Liver (tissue), 9 donors: ENCODE measurements around the gene DDX21. TPM values are rescaled to one million over a fixed set of nuclear protein-coding genes. Genes with fewer than 3 reads are reported as not detected.

ENCODE experiments used
- DNase-seq: peaks from one replicate; pipeline ENCODE4 v3.0.0-alpha.2; 2017; ENCODE audit warnings: low spot score
- H3K27ac ChIP-seq, 2 donors: one replicate each; pipeline ENCODE4 v1.7.0; 2013; ENCODE audit warnings: inconsistent platforms in 2 of 2, low read length in 2 of 2, control low read depth in 1 of 2, low read depth in 1 of 2, mild to moderate bottlenecking in 1 of 2
- H3K27me3 ChIP-seq, 4 donors: one replicate each; pipeline versions ENCODE4 v1.6.1 to v1.7.0; 2013; ENCODE audit warnings: low read length in 3 of 4, inconsistent platforms in 1 of 4, mild to moderate bottlenecking in 1 of 4, moderate library complexity in 1 of 4; ENCODE audit not compliant: control insufficient read depth in 4 of 4, insufficient read depth in 4 of 4
- H3K36me3 ChIP-seq, 4 donors: one replicate each; pipeline versions ENCODE4 v1.6.1 to v1.7.0; 2013; ENCODE audit warnings: low read length in 3 of 4, mild to moderate bottlenecking in 3 of 4, low read depth in 1 of 4, moderate library complexity in 1 of 4; ENCODE audit not compliant: control insufficient read depth in 4 of 4, insufficient read depth in 3 of 4
- H3K4me1 ChIP-seq, 4 donors: one replicate each; pipeline versions ENCODE4 v1.6.1 to v1.7.0; 2013; ENCODE audit warnings: low read length in 3 of 4, mild to moderate bottlenecking in 3 of 4, moderate library complexity in 1 of 4; ENCODE audit not compliant: control insufficient read depth in 4 of 4, insufficient read depth in 4 of 4
- H3K4me3 ChIP-seq, 3 donors: one replicate each; pipeline versions ENCODE4 v1.6.1 to v1.7.0; 2013; ENCODE audit warnings: low read length in 3 of 3, control low read depth in 1 of 3, low read depth in 1 of 3, mild to moderate bottlenecking in 1 of 3
- H3K9ac ChIP-seq, 2 donors: one replicate each; pipeline ENCODE4 v1.7.0; 2013; ENCODE audit warnings: low read length in 2 of 2, mild to moderate bottlenecking in 2 of 2, moderate library complexity in 2 of 2, control low read depth in 1 of 2, low read depth in 1 of 2
- H3K9me3 ChIP-seq, 4 donors: one replicate each; pipeline versions ENCODE4 v1.6.1 to v1.7.0; 2013; ENCODE audit warnings: low read length in 3 of 4; ENCODE audit not compliant: control insufficient read depth in 4 of 4
- EGR1 ChIP-seq, 2 donors: IDR thresholded peaks; 2 replicates each; pipeline ENCODE4 v1.6.1; 2016 to 2018; ENCODE audit warnings: antibody characterized with exemption in 2 of 2, low read depth in 2 of 2
- FOXA1 ChIP-seq: IDR thresholded peaks from 2 replicates; pipeline ENCODE4 v1.6.1; 2016; ENCODE audit warnings: antibody characterized with exemption
- FOXA2 ChIP-seq: IDR thresholded peaks from 2 replicates; pipeline ENCODE4 v1.6.1; 2016; ENCODE audit warnings: antibody characterized with exemption
- GABPA ChIP-seq, 2 donors: IDR thresholded peaks in 1 of 2; conservative IDR thresholded peaks in 1 of 2; 2 replicates each; pipeline ENCODE4 v1.6.1; 2016; ENCODE audit warnings: antibody characterized with exemption in 2 of 2, mild to moderate bottlenecking in 1 of 2, moderate library complexity in 1 of 2
- HNF4A ChIP-seq, 2 donors: conservative IDR thresholded peaks; 2 replicates each; pipeline ENCODE4 v1.6.1; 2016; ENCODE audit warnings: antibody characterized with exemption in 2 of 2, mild to moderate bottlenecking in 2 of 2
- HNF4G ChIP-seq: IDR thresholded peaks from 2 replicates; pipeline ENCODE4 v1.6.1; 2016; ENCODE audit warnings: antibody characterized with exemption
- JUND ChIP-seq, 2 donors: IDR thresholded peaks; 2 replicates each; pipeline ENCODE4 v1.6.1; 2016; ENCODE audit warnings: antibody characterized with exemption in 2 of 2
- NR2F2 ChIP-seq: IDR thresholded peaks from 2 replicates; pipeline ENCODE4 v1.6.1; 2016; ENCODE audit warnings: antibody characterized with exemption
- RAD21 ChIP-seq, 2 donors: IDR thresholded peaks; 2 replicates each; pipeline ENCODE4 v1.6.1; 2016; ENCODE audit warnings: antibody characterized with exemption in 2 of 2, mild to moderate bottlenecking in 2 of 2
- RXRA ChIP-seq, 2 donors: IDR thresholded peaks; 2 replicates each; pipeline ENCODE4 v1.6.1; 2017 to 2018; ENCODE audit warnings: antibody characterized with exemption in 2 of 2, mild to moderate bottlenecking in 1 of 2
- SP1 ChIP-seq: IDR thresholded peaks from 2 replicates; pipeline ENCODE4 v1.6.1; 2018; ENCODE audit warnings: antibody characterized with exemption, mild to moderate bottlenecking
- TAF1 ChIP-seq: conservative IDR thresholded peaks from 2 replicates; pipeline ENCODE4 v1.6.1; 2016; ENCODE audit warnings: antibody characterized with exemption, mild to moderate bottlenecking
- YY1 ChIP-seq: IDR thresholded peaks from 2 replicates; pipeline ENCODE4 v1.6.1; 2016; ENCODE audit warnings: antibody characterized with exemption, mild to moderate bottlenecking
- WGBS: extraction: QIAGEN DNeasy Blood & Tissue Kit; methylation state at CpG from one replicate; pipeline ENCODE4 v1.1.7; 2013; 5-methylcytosine and 5-hydroxymethylcytosine counted together
- polyA plus RNA-seq, 2 donors: library from polyadenylated mRNA; stranded (reverse) in 1 of 2; unstranded in 1 of 2; fragments of 200-250 nt in 1 of 2; fragments of >200 nt in 1 of 2; fragmentation: Nextera tagmentation in 1 of 2; extraction: Ambion mirVana in 1 of 2; gene quantifications; one replicate each; pipeline versions ENCODE4 v1.2.1 to v1.2.3, GENCODE V29; 2013 to 2015
- total RNA-seq, 2 donors: library from RNA; depleted of rRNA; stranded (reverse); fragments of >200 nt; gene quantifications; one replicate each; pipeline ENCODE4 v1.2.3, GENCODE V29; 2014
- TF ChIP-seq, protein P1 (sequence below): IDR thresholded peaks from 2 replicates; pipeline ENCODE4 v1.6.1; 2016; ENCODE audit warnings: antibody characterized with exemption
- TF ChIP-seq, protein P2 (sequence below): IDR thresholded peaks from 2 replicates; pipeline ENCODE4 v1.6.1; 2016; ENCODE audit warnings: antibody characterized with exemption
- TF ChIP-seq, protein P3 (sequence below): IDR thresholded peaks from 2 replicates; pipeline ENCODE4 v1.6.1; 2016; ENCODE audit warnings: antibody characterized with exemption
- TF ChIP-seq, protein P4 (sequence below): IDR thresholded peaks from 2 replicates; pipeline ENCODE4 v1.6.1; 2016; ENCODE audit warnings: antibody characterized with exemption, mild to moderate bottlenecking
- donor health status: healthy.
- donor health status: healthy.
- donor health status: healthy.
- donor health status: healthy.
- donor health status: healthy.

The DDX21 gene
- total and polyA plus RNA-seq, 4 donors: 13.9 to 38.4 (median 26.2) TPM

DNA sequence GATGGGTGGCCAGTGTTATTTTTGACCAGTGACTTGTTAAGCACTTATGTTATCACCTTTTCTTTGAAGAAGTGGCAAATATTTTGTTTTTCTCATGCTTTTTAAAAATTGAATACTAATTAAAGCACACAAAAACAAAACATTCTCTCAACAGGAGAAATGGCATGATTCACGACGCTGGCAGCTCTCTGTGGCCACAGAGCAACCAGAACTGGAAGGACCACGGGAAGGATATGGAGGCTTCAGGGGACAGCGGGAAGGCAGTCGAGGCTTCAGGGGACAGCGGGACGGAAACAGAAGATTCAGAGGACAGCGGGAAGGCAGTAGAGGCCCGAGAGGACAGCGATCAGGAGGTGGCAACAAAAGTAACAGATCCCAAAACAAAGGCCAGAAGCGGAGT, 26.4 kb downstream of the DDX21 start:
- TF ChIP-seq YY1 (no peak), RAD21 (IDR thresholded peaks at IDR 0.05) (no peak), TAF1 (no peak), FOXA1 (no peak), RXRA (IDR thresholded peaks at IDR 0.05) (no peak), NR2F2 (no peak), HNF4A (conservative IDR thresholded peaks at IDR 0.05) (no peak), FOXA2 (no peak), JUND (IDR thresholded peaks at IDR 0.05) (no peak), GABPA (IDR thresholded peaks at IDR 0.05 in 1 of 2, conservative IDR thresholded peaks at IDR 0.05 in 1 of 2) (no peak), EGR1 (IDR thresholded peaks at IDR 0.05; ENCODE audit: low read depth in 2 of 2) (no peak), HNF4G (no peak), SP1 (no peak)
- TF ChIP-seq, protein P1, sequence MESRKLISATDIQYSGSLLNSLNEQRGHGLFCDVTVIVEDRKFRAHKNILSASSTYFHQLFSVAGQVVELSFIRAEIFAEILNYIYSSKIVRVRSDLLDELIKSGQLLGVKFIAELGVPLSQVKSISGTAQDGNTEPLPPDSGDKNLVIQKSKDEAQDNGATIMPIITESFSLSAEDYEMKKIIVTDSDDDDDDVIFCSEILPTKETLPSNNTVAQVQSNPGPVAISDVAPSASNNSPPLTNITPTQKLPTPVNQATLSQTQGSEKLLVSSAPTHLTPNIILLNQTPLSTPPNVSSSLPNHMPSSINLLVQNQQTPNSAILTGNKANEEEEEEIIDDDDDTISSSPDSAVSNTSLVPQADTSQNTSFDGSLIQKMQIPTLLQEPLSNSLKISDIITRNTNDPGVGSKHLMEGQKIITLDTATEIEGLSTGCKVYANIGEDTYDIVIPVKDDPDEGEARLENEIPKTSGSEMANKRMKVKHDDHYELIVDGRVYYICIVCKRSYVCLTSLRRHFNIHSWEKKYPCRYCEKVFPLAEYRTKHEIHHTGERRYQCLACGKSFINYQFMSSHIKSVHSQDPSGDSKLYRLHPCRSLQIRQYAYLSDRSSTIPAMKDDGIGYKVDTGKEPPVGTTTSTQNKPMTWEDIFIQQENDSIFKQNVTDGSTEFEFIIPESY: no peak
- TF ChIP-seq, protein P2, sequence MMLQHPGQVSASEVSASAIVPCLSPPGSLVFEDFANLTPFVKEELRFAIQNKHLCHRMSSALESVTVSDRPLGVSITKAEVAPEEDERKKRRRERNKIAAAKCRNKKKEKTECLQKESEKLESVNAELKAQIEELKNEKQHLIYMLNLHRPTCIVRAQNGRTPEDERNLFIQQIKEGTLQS: no peak
- TF ChIP-seq, protein P3, sequence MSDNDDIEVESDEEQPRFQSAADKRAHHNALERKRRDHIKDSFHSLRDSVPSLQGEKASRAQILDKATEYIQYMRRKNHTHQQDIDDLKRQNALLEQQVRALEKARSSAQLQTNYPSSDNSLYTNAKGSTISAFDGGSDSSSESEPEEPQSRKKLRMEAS: no peak
- TF ChIP-seq, protein P4, sequence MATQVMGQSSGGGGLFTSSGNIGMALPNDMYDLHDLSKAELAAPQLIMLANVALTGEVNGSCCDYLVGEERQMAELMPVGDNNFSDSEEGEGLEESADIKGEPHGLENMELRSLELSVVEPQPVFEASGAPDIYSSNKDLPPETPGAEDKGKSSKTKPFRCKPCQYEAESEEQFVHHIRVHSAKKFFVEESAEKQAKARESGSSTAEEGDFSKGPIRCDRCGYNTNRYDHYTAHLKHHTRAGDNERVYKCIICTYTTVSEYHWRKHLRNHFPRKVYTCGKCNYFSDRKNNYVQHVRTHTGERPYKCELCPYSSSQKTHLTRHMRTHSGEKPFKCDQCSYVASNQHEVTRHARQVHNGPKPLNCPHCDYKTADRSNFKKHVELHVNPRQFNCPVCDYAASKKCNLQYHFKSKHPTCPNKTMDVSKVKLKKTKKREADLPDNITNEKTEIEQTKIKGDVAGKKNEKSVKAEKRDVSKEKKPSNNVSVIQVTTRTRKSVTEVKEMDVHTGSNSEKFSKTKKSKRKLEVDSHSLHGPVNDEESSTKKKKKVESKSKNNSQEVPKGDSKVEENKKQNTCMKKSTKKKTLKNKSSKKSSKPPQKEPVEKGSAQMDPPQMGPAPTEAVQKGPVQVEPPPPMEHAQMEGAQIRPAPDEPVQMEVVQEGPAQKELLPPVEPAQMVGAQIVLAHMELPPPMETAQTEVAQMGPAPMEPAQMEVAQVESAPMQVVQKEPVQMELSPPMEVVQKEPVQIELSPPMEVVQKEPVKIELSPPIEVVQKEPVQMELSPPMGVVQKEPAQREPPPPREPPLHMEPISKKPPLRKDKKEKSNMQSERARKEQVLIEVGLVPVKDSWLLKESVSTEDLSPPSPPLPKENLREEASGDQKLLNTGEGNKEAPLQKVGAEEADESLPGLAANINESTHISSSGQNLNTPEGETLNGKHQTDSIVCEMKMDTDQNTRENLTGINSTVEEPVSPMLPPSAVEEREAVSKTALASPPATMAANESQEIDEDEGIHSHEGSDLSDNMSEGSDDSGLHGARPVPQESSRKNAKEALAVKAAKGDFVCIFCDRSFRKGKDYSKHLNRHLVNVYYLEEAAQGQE: no peak
- Histone ChIP-seq H3K9ac (no peak overlapping the region), H3K27me3 (no peaks in the 10 kb centered on the region), H3K9me3 (no peaks in the 10 kb centered on the region), H3K36me3 (peaks cover 10 to 74% (median 46%) of the 10 kb centered on the region in 4 donors), H3K4me3 (no peak overlapping the region), H3K27ac (no peak overlapping the region), H3K4me1 (no peaks in the 10 kb centered on the region)
- WGBS: 98% methylated on average over 11 of the region's 11 CpGs
- no peak for DNase-seq

DNA sequence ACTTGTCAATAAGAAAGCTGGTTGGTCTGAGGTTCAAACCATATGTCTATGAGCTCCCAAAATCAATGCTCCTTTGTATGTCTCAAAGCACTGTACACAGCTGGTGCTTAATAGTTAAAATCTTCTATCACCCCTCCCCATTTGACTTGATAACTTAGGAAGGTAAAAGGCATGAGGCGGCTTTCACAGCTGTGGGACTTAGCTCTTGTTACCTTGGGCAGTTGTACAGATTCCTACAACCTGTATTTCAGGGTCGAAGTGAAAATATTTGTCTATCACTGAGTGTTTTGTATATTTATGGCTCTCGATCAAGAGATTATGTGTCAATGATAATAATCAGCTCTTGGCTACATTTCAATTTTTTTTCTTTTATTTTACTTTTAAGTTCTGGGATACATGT, 31.6 kb downstream of the DDX21 start:
- H3K9ac ChIP-seq: no peak overlapping the region
- H3K27me3 ChIP-seq: no peaks in the 10 kb centered on the region
- H3K4me1 ChIP-seq: peaks cover 0 to 19% (median 12%) of the 10 kb centered on the region in 4 donors
- H3K9me3 ChIP-seq: no peaks in the 10 kb centered on the region
- DNase-seq: no peak
- no peak overlapping the region for H3K4me3 ChIP-seq
- peaks cover 3 to 26% (median 19%) of the 10 kb centered on the region in 4 donors for H3K36me3 ChIP-seq
- 87% methylated on average over 3 of the region's 3 CpGs for WGBS
- H3K27ac ChIP-seq: no peak overlapping the region
- TF ChIP-seq HNF4A (conservative IDR thresholded peaks at IDR 0.05) (no peak), GABPA (IDR thresholded peaks at IDR 0.05 in 1 of 2, conservative IDR thresholded peaks at IDR 0.05 in 1 of 2) (no peak), HNF4G (no peak), FOXA1 (no peak), YY1 (no peak)
- TF ChIP-seq, protein P3: no peak
